ENCODE results near the gene RNU1-3.
"Not testable (repeated sequence)": the region's sequence is repeated elsewhere in the genome, so short reads cannot be mapped to it uniquely, and the experiment has no call there.

RNU1-3 gene

DNA sequence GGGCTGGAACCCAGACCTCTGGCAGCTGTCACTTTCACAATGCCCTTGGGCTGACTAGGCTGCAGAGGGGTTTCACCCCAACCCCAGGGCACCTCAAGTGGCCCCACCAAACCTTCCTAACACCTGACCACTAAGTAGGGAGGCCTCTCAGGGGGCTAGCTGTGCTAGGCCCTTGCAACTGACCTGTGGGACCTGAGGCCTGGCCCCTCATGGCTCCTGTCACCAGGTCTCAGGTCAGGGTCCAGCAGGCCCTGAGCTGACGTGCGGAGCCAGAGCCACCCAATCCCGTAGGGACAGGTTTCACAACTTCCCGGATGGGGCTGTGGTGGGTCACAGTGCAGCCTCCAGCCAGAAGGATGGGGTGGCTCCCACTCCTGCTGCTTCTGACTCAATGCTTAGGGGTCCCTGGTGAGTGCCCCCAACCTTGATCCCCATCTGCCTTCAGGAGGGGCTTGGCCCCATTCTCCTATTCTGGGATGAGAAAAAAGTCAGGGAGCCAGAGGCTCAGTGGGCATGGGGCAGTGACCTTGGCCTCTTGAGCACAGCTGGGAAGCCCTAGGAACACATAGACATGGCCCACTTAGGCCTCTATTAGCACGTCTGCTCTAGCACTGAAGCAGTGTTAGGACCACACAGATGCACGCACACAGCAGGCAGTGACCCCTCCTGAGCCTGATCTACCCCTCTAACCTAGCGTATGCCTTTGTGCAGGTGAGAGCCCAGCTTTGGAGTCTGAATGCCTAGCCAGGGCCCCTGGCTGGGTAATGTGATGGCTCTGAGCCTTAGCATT, 21.3 kb downstream of the RNU1-3 start:
- not testable (repeated sequence) for FAIRE-seq; DNase-seq (ENCODE audit: insufficient read length, low spot score)

DNA sequence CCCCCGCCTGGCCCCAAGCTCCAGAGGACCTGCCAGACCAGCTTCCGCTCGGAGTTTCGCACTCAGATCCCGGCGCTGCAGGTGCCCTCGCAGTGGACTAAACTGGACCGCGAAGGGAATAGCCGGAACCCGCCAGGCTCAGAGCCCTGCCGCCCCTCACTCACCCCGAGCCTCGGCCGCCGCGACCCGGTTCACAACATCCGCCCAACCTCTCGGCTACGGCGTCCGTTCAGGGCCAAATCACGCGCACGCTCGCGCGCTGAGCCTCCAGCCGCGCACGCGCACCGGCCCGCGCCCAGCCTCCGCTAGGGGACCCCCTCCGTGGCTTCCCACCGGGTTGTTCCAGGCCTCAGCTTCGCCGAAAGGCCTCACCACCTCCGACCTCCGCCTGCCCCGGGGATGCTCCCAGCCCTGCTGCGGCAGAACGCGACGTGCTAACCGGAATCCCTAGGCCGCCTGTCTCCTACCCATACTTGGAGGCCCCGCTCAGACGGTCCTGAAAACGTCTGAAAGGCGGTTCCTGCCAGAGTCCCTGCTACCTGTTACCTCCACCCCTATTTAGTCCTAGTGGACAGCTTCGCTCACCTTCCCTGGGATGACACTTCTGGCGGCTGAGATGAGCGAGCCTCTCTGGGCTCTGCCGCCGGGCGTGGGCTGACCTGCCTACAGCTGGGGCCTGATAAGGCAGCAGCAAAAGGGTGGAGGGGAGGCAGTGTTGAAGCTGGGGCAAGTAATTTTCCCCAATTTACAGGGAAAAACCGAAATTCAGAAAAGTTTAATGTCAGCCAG, 22.1 kb downstream of the RNU1-3 start:
- peak; percentile 100 for FAIRE-seq

DNA sequence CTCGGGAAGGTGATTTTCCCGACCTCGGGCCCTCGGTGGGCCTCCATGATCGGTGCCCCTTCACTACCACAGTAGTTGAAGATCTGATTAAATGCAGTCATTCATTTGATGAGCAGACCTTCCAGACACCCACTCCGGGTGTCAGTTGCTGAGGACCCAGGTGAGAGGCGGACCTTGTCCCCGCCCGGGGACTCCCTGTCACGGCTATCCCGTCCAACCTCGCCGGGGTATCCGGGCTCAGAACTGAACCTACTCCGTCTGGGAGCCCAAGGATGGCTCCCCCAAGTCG, 22.6 kb downstream of the RNU1-3 start:
- DNase-seq (ENCODE audit: insufficient read length, low spot score) = no peak
- TF ChIP-seq POLR2AphosphoS5 (IDR thresholded peaks at IDR 0.05; ENCODE audit: low read depth, low read length) (no peak), POLR2A (IDR thresholded peaks at IDR 0.05; ENCODE audit: low read depth, low read length) (no peak)
- FAIRE-seq = no peak

More for the DNA sequence above, 22.1 kb downstream of the RNU1-3 start:
- TF ChIP-seq SPI1 (IDR thresholded peaks at IDR 0.05; ENCODE audit: low read depth, low read length) (0 out of 2 replicates have a peak, but pooled peaks have one; percentile 6), PAX5 (IDR thresholded peaks at IDR 0.05; ENCODE audit: insufficient read depth, low read length, severe bottlenecking) (peak; percentile 67), POLR2A (IDR thresholded peaks at IDR 0.05; ENCODE audit: low read depth, low read length) (peak; percentile 90), POU2F2 (IDR thresholded peaks at IDR 0.05; ENCODE audit: low read depth, low read length) (peak; percentile 84), TAF1 (IDR thresholded peaks at IDR 0.05; ENCODE audit: low read depth, low read length) (peak; percentile 82), POLR2AphosphoS5 (IDR thresholded peaks at IDR 0.05; ENCODE audit: low read depth, low read length) (peak; percentile 95)
- DNase-seq (ENCODE audit: insufficient read length, low spot score) = peak; percentile 100

DNA sequence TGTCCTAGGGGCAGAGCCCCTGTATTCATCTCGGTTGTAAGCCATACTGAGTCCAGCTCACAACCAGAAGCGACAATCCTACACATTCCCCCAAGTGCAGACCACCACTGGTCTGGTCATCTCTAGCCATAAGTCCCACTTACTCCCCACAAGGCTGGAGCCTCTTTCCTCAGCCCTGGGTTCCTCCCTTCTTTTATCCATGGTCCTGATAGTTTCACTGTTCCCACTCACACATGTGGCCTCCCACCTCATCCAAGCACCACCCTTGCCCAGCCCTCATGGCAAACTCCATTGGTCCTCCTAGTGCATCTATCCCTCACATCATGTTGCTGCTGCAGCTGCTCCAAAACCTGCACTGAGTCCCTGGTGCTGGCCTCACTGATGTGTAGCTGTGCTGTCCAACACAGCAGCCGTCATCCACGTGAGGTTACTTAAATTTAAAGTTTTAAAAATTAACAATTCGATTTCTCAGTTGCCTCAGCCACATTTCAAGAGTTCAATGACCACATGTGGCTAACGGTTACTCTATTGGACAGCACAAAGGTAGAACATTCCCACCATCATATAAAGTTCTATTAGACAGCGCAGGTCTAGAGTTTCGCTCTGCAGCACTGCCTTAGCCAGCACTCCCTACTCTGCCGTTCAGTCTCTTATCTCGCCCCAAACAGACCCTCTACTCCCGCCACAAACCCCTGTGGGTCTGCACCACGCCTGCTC, 23.1 kb downstream of the RNU1-3 start:
- DNase-seq (ENCODE audit: insufficient read length, low spot score) = not testable (repeated sequence)
- FAIRE-seq = peak; percentile 20

DNA sequence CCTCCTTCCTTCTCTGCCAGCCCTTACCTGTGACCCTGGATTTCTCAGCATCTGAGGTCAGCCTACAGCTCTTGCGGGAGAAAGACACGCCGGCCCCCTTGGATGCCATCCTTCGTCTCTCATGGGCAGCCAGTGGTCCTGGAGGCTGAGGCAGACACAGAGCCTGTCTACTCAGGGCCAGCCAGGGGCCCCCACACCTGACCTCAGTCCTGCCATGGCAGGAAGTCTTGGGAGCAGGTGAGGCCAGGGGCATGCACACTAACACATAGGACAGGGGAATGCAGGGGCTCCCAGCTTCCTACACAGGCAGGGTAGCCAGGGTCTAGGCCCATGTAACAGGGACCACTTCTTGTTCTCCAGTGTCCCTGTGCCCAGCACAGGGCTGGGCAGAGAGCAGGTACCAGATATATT, 23.7 kb downstream of the RNU1-3 start:
- FAIRE-seq; DNase-seq (ENCODE audit: insufficient read length, low spot score): not testable (repeated sequence)

GRCh38 chr1:16642025-16642966, 24.5 kb downstream of the RNU1-3 start:
- not testable (repeated sequence) for DNase-seq (ENCODE audit: insufficient read length, low spot score); FAIRE-seq

GRCh38 chr1:16641159-16641975, 25.4 kb downstream of the RNU1-3 start:
- DNase-seq (ENCODE audit: insufficient read length, low spot score); FAIRE-seq: not testable (repeated sequence)

GRCh38 chr1:16639091-16640031, 27.4 kb downstream of the RNU1-3 start:
- not testable (repeated sequence) for FAIRE-seq; DNase-seq (ENCODE audit: insufficient read length, low spot score)

- not testable (repeated sequence) for DNase-seq (ENCODE audit: insufficient read length, low spot score); FAIRE-seq
These were observed 28.6 kb downstream of the RNU1-3 start for GRCh38 chr1:16637941-16638778.

- not testable (repeated sequence) for FAIRE-seq
These were observed 30.1 kb downstream of the RNU1-3 start for GRCh38 chr1:16636551-16637195.

GRCh38 chr1:16635959-16636358, 30.8 kb downstream of the RNU1-3 start:
- not testable (repeated sequence) for FAIRE-seq; DNase-seq (ENCODE audit: insufficient read length, low spot score)

More at GRCh38 chr1:16636551-16637195, 30.1 kb downstream of the RNU1-3 start:
- DNase-seq (ENCODE audit: insufficient read length, low spot score) = not testable (repeated sequence)

DNA sequence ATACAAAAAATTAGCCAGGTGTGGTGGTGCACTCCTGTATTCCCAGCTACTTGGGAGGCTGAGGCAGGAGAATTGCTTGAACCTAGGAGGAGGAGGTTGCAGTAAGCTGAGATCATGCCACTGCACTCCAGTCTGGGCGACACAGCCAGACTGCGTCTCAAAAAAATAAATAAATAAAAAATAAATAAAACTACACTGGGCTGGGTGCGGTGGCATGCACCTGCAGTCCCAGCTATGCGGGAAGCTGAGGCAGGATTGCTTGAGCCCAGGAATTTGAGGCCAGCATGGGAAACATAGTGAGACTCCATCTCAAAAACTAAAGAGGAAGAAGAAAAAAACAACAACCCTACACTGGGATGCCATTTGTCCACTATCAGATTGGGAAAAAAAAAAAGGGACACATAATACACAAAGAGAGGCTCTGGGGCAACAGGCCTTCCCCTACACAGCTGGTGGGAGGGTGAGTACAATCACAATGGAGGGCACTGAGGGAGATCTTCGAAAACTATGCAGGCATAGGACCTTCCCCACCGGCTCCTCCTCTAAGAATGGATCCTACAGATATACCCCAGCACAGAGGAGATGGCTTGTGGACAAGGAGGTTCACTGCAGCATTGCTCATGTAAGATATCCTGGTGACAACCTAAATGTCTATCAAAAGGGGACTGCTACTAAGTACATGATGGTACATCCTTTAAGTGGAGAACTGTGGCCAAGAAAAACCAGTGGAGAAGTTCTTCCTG, 33.0 kb downstream of the RNU1-3 start:
- FAIRE-seq; DNase-seq (ENCODE audit: insufficient read length, low spot score): not testable (repeated sequence)
